HG02938 (cell line): ENCODE data around the gene FBXO42.

ENCODE experiments used
- ATAC-seq: cut with Tn5 transposase; IDR thresholded peaks from one replicate; pipeline ENCODE4 v1.9.1; 2021; ENCODE audit warnings: mild to moderate bottlenecking, moderate library complexity; ENCODE audit not compliant: unreplicated experiment

Gene FBXO42

GRCh38 chr1:16206547-16207317, 145.5 kb downstream of the FBXO42 start:
- peak; percentile 63 for ATAC-seq

- no peak for ATAC-seq
Measured at GRCh38 chr1:16205891-16206546, 146.3 kb downstream of the FBXO42 start.

- ATAC-seq, result no peak
Measured at GRCh38 chr1:16205334-16205671, 147.0 kb downstream of the FBXO42 start.

GRCh38 chr1:16204634-16205333, 147.5 kb downstream of the FBXO42 start:
- ATAC-seq, result no peak

- ATAC-seq, result no peak
Measured at GRCh38 chr1:16204216-16204615, 148.1 kb downstream of the FBXO42 start.

GRCh38 chr1:16203550-16203949, 148.7 kb downstream of the FBXO42 start:
- no peak for ATAC-seq

- no peak for ATAC-seq
Measured at GRCh38 chr1:16202281-16203210, 149.7 kb downstream of the FBXO42 start.

GRCh38 chr1:16199700-16200099, 152.6 kb downstream of the FBXO42 start:
- no peak for ATAC-seq

- ATAC-seq, result no peak
Measured at GRCh38 chr1:16199157-16199501, 153.2 kb downstream of the FBXO42 start.

- ATAC-seq, result no peak
Measured at GRCh38 chr1:16198444-16199156, 153.7 kb downstream of the FBXO42 start.

GRCh38 chr1:16196874-16197273, 155.4 kb downstream of the FBXO42 start:
- no peak for ATAC-seq
